Kidney (tissue), 14 donors: ENCODE results near the gene CYP1A2. TPM values are rescaled to one million over a fixed set of nuclear protein-coding genes. Genes with fewer than 3 reads are reported as not detected.

Experiments
- DNase-seq, 5 donors: peaks; one replicate each; pipeline ENCODE4 v3.0.0-alpha.2; 2013 to 2020
- FAIRE-seq: peaks from 2 replicates; lab custom pipeline; 2012; peaks lifted over from hg19 to GRCh38; lab: Jason Lieb, UNC
- H3K27ac ChIP-seq, 2 donors: one replicate each; pipeline ENCODE4 v1.7.0; 2013; ENCODE audit warnings: low read depth in 2 of 2, low read length in 2 of 2, inconsistent platforms in 1 of 2
- H3K27me3 ChIP-seq: one replicate; pipeline ENCODE4 v1.7.1; 2013; ENCODE audit warnings: low read length, inconsistent platforms; ENCODE audit not compliant: control insufficient read depth, insufficient read depth
- H3K36me3 ChIP-seq, 3 donors: one replicate each; pipeline versions ENCODE4 v1.7.0 to v1.7.1; 2013; ENCODE audit warnings: low read length in 3 of 3, control low read depth in 1 of 3, inconsistent platforms in 1 of 3; ENCODE audit not compliant: insufficient read depth in 3 of 3, control insufficient read depth in 2 of 3
- H3K4me1 ChIP-seq, 3 donors: one replicate each; pipeline versions ENCODE4 v1.7.0 to v1.7.1; 2013; ENCODE audit warnings: low read length in 3 of 3, inconsistent platforms in 1 of 3, low read depth in 1 of 3; ENCODE audit not compliant: control insufficient read depth in 2 of 3, insufficient read depth in 2 of 3
- H3K4me3 ChIP-seq, 3 donors: one replicate each; pipeline versions ENCODE4 v1.7.0 to v1.8.1; 2013; ENCODE audit warnings: low read length in 3 of 3, control low read depth in 1 of 3, inconsistent platforms in 1 of 3
- H3K9ac ChIP-seq, 3 donors: one replicate each; pipeline versions ENCODE4 v1.7.0 to v1.7.1; 2013; ENCODE audit warnings: low read length in 3 of 3, control low read depth in 1 of 3, inconsistent platforms in 1 of 3
- H3K9me3 ChIP-seq, 3 donors: one replicate each; pipeline versions ENCODE4 v1.7.0 to v1.7.1; 2013; ENCODE audit warnings: low read length in 3 of 3, control low read depth in 1 of 3, inconsistent platforms in 1 of 3; ENCODE audit not compliant: control insufficient read depth in 2 of 3, insufficient read depth in 1 of 3
- intact Hi-C: fragments of 100-400 bp; cut with DNase I; formaldehyde crosslinking; loops from one replicate; pipeline ENCODE4 v1.11.1; 2022
- polyA plus RNA-seq: library from polyadenylated mRNA; stranded (reverse); fragments of 350-450 nt; fragmentation: Illumina TruSeq; extraction: RNeasy Lipid Tissue Mini Kit (QIAGEN cat#74804); gene quantifications from one replicate; pipeline ENCODE4 v1.2.3, GENCODE V29; 2014; ENCODE audit warnings: low read depth, low replicate concordance; ENCODE audit not compliant: insufficient read depth
- total RNA-seq: library from RNA; stranded (reverse); fragmentation: NEBNext Ultra II Directional; extraction: Animal tissue kit (Norgen Biotek cat#: 25700); gene quantifications from one replicate; pipeline ENCODE4 v1.2.1, GENCODE V29; 2021
- TF ChIP-seq, protein P1 (sequence below): IDR thresholded peaks from 3 replicates; pipeline ENCODE4 v1.5.1; 2012; ENCODE audit warnings: mild to moderate bottlenecking, moderate library complexity, borderline replicate concordance; ENCODE audit not compliant: insufficient read depth; ENCODE audit errors: extremely low read depth
- donor health status: control.
- donor health status: control.
- donor health status: control.
- donor health status: control.
- donor health status: control.
- donor health status: DM: yes; HTN: yes; CAD: no.
- donor health status: Normal renal cell carcinoma (clear cell type).

Gene CYP1A2
- total and polyA plus RNA-seq, 2 donors from 2014 or later = not detected

DNA sequence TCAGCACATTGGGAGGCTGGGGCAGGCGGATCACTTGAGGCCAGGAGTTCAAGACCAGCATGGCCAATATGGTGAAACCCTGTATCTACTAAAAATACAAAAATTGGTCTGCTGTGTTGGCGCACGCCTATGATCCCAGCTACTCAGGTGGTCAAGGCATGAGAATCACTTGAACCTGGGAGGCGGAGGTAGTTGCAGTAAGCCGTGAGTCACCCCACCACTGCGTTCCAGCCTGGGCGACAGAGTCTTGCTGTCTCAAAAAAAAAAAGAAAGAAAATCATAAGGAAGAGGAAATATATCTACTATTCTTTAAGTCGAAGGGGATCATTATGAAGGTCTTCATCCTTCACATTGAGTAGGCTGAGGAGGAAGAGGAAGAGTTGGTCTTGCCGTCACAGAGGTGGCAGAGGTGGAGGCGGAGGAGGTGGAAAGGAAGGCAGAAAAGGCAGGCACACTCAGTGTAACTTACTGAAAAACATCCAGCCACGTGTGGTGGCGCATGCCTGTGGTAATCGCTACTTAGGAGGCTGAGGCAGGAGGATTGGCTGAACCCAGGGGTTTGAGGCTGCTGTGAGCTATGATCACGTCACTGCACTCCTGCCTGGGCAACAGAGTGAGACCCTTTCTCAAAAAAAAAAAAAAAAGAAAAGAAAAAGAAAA is 47.5 kb downstream of the CYP1A2 start:
- intact Hi-C loops = no loop called here
- H3K9me3 ChIP-seq = no peaks in the 10 kb centered on the region
- H3K36me3 ChIP-seq = peaks cover 0 to 9% (median 0%) of the 10 kb centered on the region in 3 donors
- DNase-seq (no peak), FAIRE-seq (no peak)
- H3K4me1 ChIP-seq = peaks cover 0 to 19% (median 0%) of the 10 kb centered on the region in 3 donors
- H3K4me3 ChIP-seq = no peak overlapping the region
- TF ChIP-seq, protein P1, sequence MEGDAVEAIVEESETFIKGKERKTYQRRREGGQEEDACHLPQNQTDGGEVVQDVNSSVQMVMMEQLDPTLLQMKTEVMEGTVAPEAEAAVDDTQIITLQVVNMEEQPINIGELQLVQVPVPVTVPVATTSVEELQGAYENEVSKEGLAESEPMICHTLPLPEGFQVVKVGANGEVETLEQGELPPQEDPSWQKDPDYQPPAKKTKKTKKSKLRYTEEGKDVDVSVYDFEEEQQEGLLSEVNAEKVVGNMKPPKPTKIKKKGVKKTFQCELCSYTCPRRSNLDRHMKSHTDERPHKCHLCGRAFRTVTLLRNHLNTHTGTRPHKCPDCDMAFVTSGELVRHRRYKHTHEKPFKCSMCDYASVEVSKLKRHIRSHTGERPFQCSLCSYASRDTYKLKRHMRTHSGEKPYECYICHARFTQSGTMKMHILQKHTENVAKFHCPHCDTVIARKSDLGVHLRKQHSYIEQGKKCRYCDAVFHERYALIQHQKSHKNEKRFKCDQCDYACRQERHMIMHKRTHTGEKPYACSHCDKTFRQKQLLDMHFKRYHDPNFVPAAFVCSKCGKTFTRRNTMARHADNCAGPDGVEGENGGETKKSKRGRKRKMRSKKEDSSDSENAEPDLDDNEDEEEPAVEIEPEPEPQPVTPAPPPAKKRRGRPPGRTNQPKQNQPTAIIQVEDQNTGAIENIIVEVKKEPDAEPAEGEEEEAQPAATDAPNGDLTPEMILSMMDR = no peak
- H3K27ac ChIP-seq = no peak overlapping the region
- no peak overlapping the region for H3K9ac ChIP-seq
- H3K27me3 ChIP-seq = no peaks in the 10 kb centered on the region

DNA sequence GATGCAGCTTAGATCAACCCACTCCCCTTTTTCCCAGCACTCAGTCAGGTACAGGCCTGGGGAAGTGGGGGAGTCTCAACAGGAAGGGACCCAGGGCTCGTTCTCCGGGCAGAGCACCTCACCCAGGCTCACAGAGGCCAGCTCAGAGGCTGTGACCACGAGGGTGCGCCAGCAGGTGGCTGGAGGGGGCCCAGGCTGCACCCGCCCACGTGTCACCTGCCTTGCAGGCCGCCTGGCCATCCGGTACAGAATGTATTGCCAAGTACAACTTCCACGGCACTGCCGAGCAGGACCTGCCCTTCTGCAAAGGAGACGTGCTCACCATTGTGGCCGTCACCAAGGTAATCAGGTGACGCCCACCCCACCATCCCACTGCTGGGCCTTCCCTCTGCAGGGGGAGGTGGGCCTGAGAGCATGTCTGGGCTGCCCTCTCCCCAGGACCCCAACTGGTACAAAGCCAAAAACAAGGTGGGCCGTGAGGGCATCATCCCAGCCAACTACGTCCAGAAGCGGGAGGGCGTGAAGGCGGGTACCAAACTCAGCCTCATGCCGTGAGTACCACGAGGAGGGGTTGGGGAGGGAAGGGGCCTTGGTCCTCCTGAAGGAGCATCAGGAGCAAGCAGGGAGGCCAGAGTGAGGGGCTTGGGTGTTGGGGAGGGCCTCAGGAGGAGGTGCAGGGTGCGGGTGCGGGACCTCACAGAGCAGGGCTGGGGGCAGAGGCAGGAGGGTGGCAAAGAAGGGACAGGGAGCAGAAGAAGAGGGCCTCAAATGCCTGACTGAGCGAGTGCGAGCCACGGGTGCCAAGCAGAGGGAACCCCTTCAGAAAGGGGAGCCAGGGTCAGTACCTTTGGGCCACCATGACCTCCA is 50.0 kb downstream of the CYP1A2 start:
- H3K27ac ChIP-seq = no peak overlapping the region
- no peaks in the 10 kb centered on the region for H3K27me3 ChIP-seq
- H3K9ac ChIP-seq = no peak overlapping the region
- intact Hi-C loops = no loop called here
- no peak overlapping the region for H3K4me3 ChIP-seq
- TF ChIP-seq, protein P1 = no peak
- no peak for FAIRE-seq
- DNase-seq = peak in 1 of 5 donors; percentile 83
- peaks cover 0 to 15% (median 3%) of the 10 kb centered on the region in 3 donors for H3K36me3 ChIP-seq
- no peaks in the 10 kb centered on the region for H3K9me3 ChIP-seq
- H3K4me1 ChIP-seq = peaks cover 0 to 6% (median 0%) of the 10 kb centered on the region in 3 donors

DNA sequence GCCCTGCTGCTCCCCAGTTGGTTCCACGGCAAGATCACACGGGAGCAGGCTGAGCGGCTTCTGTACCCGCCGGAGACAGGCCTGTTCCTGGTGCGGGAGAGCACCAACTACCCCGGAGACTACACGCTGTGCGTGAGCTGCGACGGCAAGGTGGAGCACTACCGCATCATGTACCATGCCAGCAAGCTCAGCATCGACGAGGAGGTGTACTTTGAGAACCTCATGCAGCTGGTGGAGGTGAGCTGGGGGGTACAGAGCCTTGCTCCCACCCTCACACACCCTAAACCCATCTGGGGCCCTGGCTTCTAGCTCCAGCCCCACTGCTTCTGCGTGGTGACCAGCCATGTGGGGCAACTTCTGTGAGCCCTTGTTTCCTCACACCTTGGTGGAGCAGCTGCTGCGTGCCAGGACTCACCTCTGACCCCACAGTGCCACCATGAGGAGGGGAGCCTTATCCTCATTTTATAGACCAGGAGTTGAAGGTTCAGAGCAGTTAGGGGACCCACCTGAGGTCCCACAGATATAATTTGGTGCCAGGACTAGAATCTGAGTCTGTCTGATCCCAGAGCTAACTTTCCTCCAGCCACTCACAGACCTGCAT is 50.7 kb downstream of the CYP1A2 start:
- no peaks in the 10 kb centered on the region for H3K27me3 ChIP-seq
- intact Hi-C loops = no loop called here
- FAIRE-seq (no peak), DNase-seq (no peak)
- H3K9ac ChIP-seq = no peak overlapping the region
- H3K9me3 ChIP-seq = no peaks in the 10 kb centered on the region
- H3K4me1 ChIP-seq = peaks cover 0 to 6% (median 0%) of the 10 kb centered on the region in 3 donors
- TF ChIP-seq, protein P1 = no peak
- peaks cover 0 to 15% (median 3%) of the 10 kb centered on the region in 3 donors for H3K36me3 ChIP-seq
- no peak overlapping the region for H3K27ac ChIP-seq
- no peak overlapping the region for H3K4me3 ChIP-seq
